SU-DHL-6 (cell line): ENCODE measurements around the gene LTF.

Experiments used
- H2AFZ ChIP-seq: fragments of 200-600 bp; sonication (generic); 2 replicates; pipeline ENCODE4 v1.6.1; 2014; ENCODE audit warnings: low read depth, mild to moderate bottlenecking, moderate library complexity, mixed read lengths, antibody characterized with exemption, low read length; ENCODE audit not compliant: severe bottlenecking
- H3F3A ChIP-seq: fragments of 200-600 bp; shearing (Covaris generic); 2 replicates; pipeline ENCODE4 v1.6.0; 2016; ENCODE audit warnings: antibody characterized with exemption, mild to moderate bottlenecking; ENCODE audit not compliant: insufficient read depth
- H3K27ac ChIP-seq: fragments of 200-600 bp; sonication (generic); 2 replicates; pipeline ENCODE4 v1.5.1; 2016; ENCODE audit warnings: low read depth, mild to moderate bottlenecking, low read length, moderate library complexity, mixed read lengths
- H3K27me3 ChIP-seq: fragments of 200-600 bp; sonication (generic), shearing (Covaris generic); 2 replicates; pipeline ENCODE4 v1.6.0; 2014; ENCODE audit warnings: mild to moderate bottlenecking, low read length
- H3K36me3 ChIP-seq: fragments of 200-600 bp; sonication (generic); 2 replicates; pipeline ENCODE4 v1.6.1; 2014; ENCODE audit warnings: mild to moderate bottlenecking, low read length, mixed read lengths
- H3K4me2 ChIP-seq: fragments of 300-600, 200-600 bp; shearing (Covaris generic), sonication (generic); 2 replicates; pipeline ENCODE4 v1.6.0; 2014; ENCODE audit warnings: low read length, low read depth, mild to moderate bottlenecking; ENCODE audit not compliant: poor library complexity, severe bottlenecking
- H3K4me3 ChIP-seq: fragments of 200-600 bp; sonication (generic); 2 replicates; pipeline ENCODE4 v1.5.1; 2014; ENCODE audit warnings: antibody characterized with exemption, low read length, mild to moderate bottlenecking, mixed read lengths; ENCODE audit not compliant: insufficient read depth, poor library complexity, severe bottlenecking
- H3K79me2 ChIP-seq: fragments of 200-600 bp; sonication (generic); 2 replicates; pipeline ENCODE4 v1.6.1; 2014; ENCODE audit warnings: mild to moderate bottlenecking, low read length, moderate library complexity; ENCODE audit not compliant: insufficient read depth
- H3K9ac ChIP-seq: fragments of 200-600 bp; sonication (generic); 2 replicates; pipeline ENCODE4 v1.7.0; 2014; ENCODE audit warnings: mild to moderate bottlenecking, low read length
- H3K9me2 ChIP-seq: fragments of 200-600 bp; sonication (generic); replicated peaks from 2 replicates; pipeline ENCODE4 v1.6.1; 2014; ENCODE audit warnings: low read length; ENCODE audit not compliant: insufficient read depth
- H3K9me3 ChIP-seq: fragments of 200-600 bp; sonication (generic); 2 replicates; pipeline ENCODE4 v1.6.1; 2014; ENCODE audit warnings: low read length, mixed read lengths; ENCODE audit not compliant: insufficient read depth
- H4K20me1 ChIP-seq: fragments of 200-600 bp; sonication (generic); 2 replicates; pipeline ENCODE4 v1.6.1; 2014; ENCODE audit warnings: low read depth, mild to moderate bottlenecking, antibody characterized with exemption, low read length, moderate library complexity, mixed read lengths
- CTCF ChIP-seq: fragments of 200-600 bp; sonication (generic); IDR thresholded peaks from one replicate; pipeline ENCODE4 v1.5.1; 2017; ENCODE audit warnings: antibody characterized with exemption, mild to moderate bottlenecking, low read length, moderate library complexity; ENCODE audit not compliant: insufficient read depth, poor library complexity, severe bottlenecking
- EZH2phosphoT487 ChIP-seq: fragments of 200-600 bp; sonication (generic), shearing (Covaris generic); conservative IDR thresholded peaks from 2 replicates; pipeline ENCODE4 v1.6.1; 2018; ENCODE audit warnings: mild to moderate bottlenecking, antibody characterized with exemption, low read length, moderate library complexity, mixed read lengths

LTF gene

GRCh38 chr3:46407970-46408369 is 56.7 kb downstream of the LTF start:
- Histone ChIP-seq H2AFZ (no peak overlapping the region), H3K9me2 (no peaks in the 10 kb centered on the region), H3K36me3 (no peaks in the 10 kb centered on the region), H4K20me1 (no peaks in the 10 kb centered on the region), H3F3A (no peaks in the 10 kb centered on the region), H3K27ac (no peak overlapping the region), H3K27me3 (no peaks in the 10 kb centered on the region), H3K4me3 (no peak overlapping the region), H3K4me2 (no peak overlapping the region), H3K9ac (no peak overlapping the region), H3K9me3 (no peaks in the 10 kb centered on the region), H3K79me2 (no peaks in the 10 kb centered on the region)
- no peak for TF ChIP-seq CTCF
- TF ChIP-seq EZH2phosphoT487, result no peak

- H3K9me2 ChIP-seq, result no peaks in the 10 kb centered on the region
- H3K27ac ChIP-seq, result no peak within 1 kb of the TSS
- H3K9me3 ChIP-seq, result no peaks in the 10 kb centered on the region
- TF ChIP-seq CTCF (no peak), EZH2phosphoT487 (no peak)
- H3K9ac ChIP-seq, result no peak within 1 kb of the TSS
- H3K4me2 ChIP-seq, result no peak within 1 kb of the TSS
- H3K27me3 ChIP-seq, result no peaks in the 10 kb centered on the region
- no peak within 1 kb of the TSS for H3K4me3 ChIP-seq
- no peaks in the 10 kb centered on the region for H4K20me1 ChIP-seq
- no peaks in the 10 kb centered on the region for H3F3A ChIP-seq
- H2AFZ ChIP-seq, result no peak within 1 kb of the TSS
- H3K79me2 ChIP-seq, result no peaks in the 10 kb centered on the region
- no peaks in the 10 kb centered on the region for H3K36me3 ChIP-seq
Measured at GRCh38 chr3:46406788-46407611, 57.7 kb downstream of the LTF start, which contains the start of the genes CCR5AS and CCRL2. Gene CCR5AS (minus strand): TSS chr3:46407066. Gene CCRL2 (plus strand): TSS chr3:46407259. CDS start chr3:46408080, 821 bp downstream.

GRCh38 chr3:46406443-46406787 is 58.3 kb downstream of the LTF start:
- TF ChIP-seq CTCF (no peak), EZH2phosphoT487 (no peak)
- Histone ChIP-seq H3K79me2 (no peaks in the 10 kb centered on the region), H3K27me3 (no peaks in the 10 kb centered on the region)

More at GRCh38 chr3:46406443-46406787, 58.3 kb downstream of the LTF start:
- Histone ChIP-seq H3K4me3 (no peak overlapping the region), H4K20me1 (no peaks in the 10 kb centered on the region), H3K36me3 (no peaks in the 10 kb centered on the region), H3K9me3 (no peaks in the 10 kb centered on the region), H3K9me2 (no peaks in the 10 kb centered on the region), H3K27ac (no peak overlapping the region), H3K4me2 (no peak overlapping the region), H3F3A (no peaks in the 10 kb centered on the region), H3K9ac (no peak overlapping the region), H2AFZ (no peak overlapping the region)
